ENCODE results near the gene EFCAB14.

GRCh38 chr1:46654012-46654411, 64.9 kb downstream of the EFCAB14 start:
- TF ChIP-seq CTCF (IDR thresholded peaks at IDR 0.05) (no peak), POLR2A (IDR thresholded peaks at IDR 0.05) (no peak)

Data from thyroid gland (tissue), 4 donors.